Caki2 (cell line): ENCODE results near the gene HBE1. TPM values are rescaled to one million over a fixed set of nuclear protein-coding genes. Genes with fewer than 3 reads are reported as not detected.
"Not testable (repeated sequence)": the region's sequence is repeated elsewhere in the genome, so short reads cannot be mapped to it uniquely, and the experiment has no call there.

ENCODE experiments used
- DNase-seq: peaks from one replicate; pipeline ENCODE4 v3.0.0-alpha.2; 2015; ENCODE audit warnings: low read depth
- in situ Hi-C: cut with HindIII; loops from 2 replicates; pipeline ENCODE4 v1.10.0; 2016; ENCODE audit warnings: low sequenced_read_pairs, low pct_unique_long_range_greater_than_20kb, mixed read lengths
- total RNA-seq: library from RNA; depleted of rRNA; stranded (reverse); fragments of >200 nt; shearing (Covaris generic); gene quantifications from 2 replicates; pipeline ENCODE4 v1.2.3, GENCODE V29; 2014; ENCODE audit warnings: low replicate concordance; rRNA removed

The HBE1 gene
- not detected in 2 replicates for total RNA-seq

- in situ Hi-C loops: no loop called here
- DNase-seq: no peak
Measured at GRCh38 chr11:5269715-5270147, at the start of gene HBE1. Gene HBE1, minus strand, starts transcription at chr11:5269945. Its CDS starts 55 bp downstream, at chr11:5269890.

DNA sequence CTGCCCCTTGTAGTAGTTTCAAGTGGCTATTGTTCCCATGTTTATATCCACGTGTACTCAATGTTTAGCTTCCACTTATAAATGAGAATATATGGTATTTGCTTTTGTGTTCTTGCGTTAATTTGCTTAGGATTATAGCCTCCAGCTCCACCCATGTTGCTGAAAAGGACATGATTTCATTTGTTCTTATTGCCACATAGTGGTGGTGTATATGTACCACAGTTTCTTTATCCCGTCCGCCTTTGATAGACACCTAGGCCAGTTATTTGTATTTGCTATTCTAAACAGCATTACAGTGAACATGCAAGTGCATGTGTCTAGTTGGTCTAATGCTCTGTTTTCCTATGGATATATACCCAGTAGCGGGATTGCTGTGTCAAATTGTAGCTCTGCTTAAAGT lies 47.5 kb upstream of the HBE1 start:
- no peak for DNase-seq
- in situ Hi-C loops: no loop called here

DNA sequence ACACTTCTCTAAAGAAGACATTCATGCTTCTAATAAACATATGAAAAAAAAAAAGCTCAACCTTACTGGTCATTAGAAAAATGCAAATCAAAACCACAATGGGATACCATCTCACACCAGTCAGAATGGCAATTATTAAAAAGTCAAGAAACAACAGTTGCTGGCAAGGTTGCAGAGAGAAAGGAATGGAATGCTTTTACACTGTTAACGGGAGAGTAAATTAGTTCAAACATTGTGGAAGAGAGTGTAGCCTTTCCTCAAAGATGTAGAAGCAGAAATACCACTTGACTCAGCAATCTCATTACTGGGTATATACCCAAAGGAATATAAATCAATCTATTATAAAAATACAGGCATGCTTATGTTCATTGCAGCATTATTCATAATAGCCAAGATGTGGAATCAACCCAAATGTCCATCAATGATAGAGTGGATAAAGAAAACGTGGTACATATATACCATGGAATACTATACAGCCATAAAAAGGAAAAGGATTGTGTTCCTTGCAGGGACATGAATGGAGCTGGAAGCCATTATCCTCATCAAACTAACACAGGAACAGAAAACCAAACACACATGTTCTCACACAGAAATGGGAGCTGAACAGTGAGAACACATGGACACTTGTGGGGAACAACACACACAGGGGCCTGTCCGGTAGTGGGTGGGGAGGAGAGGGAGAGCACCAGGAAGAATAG lies 43.7 kb upstream of the HBE1 start:
- DNase-seq, in situ Hi-C loops: not testable (repeated sequence)

DNA sequence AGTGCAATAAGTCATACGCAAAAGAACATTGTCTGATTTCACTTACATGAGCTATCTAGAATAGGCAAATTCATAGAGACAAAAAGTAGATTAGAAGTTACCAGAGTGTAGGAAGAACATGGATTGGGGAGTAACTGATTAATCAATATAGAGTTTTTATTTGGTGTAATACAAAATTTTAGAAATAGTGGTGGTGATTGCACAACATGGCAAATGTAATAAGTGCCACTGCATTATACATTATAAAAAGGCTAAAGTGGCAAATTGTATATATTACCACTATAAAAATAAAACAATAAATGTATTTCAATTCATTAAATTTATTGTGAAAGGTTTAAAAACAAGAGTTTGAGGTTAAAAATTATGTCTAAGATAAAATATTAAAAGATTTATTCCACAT lies 40.7 kb upstream of the HBE1 start:
- no peak for DNase-seq
- in situ Hi-C loops: no loop called here

DNA sequence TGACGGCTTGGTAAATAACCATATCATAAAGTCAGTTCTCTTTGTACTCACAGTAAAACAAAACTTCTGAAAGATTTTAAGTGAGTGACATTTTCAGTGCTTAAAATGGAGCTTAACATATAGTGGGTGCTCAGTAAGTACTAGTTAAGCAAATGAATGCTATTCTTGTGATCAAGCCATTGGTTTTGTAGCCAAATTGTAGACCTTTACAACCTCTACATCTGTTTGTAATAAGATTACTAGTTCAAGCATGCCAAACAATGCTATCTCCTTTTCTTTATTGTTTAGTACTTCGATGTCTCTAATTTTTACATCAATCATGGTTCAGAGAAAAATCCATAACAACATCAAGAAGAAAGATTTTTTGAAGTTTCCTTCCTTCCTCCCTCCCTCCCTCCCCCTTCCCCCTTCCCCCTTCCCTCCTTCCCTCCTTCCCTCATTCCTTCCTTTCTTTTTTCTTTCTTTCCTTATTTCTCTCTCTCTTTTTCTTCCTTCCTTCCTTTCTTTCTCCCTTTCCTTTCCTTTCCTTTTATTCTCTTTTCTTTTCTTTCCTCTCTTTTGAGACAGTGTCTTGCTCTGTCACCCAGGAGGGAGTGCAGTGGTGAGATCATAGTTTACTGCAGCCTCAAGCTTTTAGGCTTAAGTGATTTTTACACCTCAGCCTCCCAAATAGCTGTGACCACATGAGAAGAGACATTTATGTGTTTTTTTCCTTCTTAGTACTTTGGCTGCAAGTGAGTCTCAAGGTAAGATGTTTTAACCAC lies 37.7 kb upstream of the HBE1 start:
- DNase-seq: no peak
- in situ Hi-C loops: no loop called here

DNA sequence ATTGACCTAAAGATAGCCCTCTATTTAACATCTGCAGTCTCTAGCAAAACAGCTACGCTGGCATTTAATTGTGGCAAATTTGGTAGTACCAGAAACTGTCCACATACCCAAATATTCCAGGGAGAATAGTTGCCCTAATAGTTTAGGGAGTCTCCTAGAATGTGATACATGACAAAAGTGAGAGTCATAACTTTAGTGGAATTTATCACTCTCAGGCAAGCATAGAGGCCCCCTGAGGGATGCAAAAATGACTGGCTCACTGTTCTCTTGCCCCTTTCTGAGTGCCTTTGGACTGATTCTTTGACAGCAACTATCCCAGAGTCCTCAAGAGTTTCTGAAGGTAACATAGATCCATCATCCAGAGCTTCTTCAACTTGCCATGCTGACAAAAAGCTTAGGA lies 34.3 kb upstream of the HBE1 start:
- in situ Hi-C loops: no loop called here

GRCh38 chr11:5303626-5304025 lies 33.9 kb upstream of the HBE1 start:
- in situ Hi-C loops: no loop called here

More for the DNA sequence above, 34.3 kb upstream of the HBE1 start:
- DNase-seq: no peak

DNA sequence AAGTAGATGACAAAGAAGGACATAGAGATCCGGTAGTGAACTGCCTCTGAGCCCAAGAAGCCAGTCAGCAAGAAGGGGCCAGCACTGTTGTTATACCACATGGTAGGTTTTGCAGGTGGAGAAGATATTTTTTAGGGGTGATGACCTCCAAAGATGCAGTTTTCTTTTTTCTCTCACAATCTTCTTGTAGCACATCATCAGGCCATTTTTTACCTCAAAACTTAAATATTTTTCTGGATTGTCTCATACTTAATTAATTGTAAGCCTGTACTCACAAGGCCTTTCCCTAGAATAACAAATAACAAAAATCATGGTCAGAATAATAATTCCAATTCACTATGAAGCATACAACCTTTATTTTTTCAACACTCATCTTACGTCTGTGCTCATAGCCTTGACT lies 32.1 kb upstream of the HBE1 start, which contains the start of gene OR51B4:
TSS of gene OR51B4 (minus strand) at position 101 of the 400 bp plus-strand sequence. CDS start at position 101, 0 bp downstream.
- in situ Hi-C loops: no loop called here
- no peak for DNase-seq

More at GRCh38 chr11:5303626-5304025, 33.9 kb upstream of the HBE1 start:
- DNase-seq: no peak

DNA sequence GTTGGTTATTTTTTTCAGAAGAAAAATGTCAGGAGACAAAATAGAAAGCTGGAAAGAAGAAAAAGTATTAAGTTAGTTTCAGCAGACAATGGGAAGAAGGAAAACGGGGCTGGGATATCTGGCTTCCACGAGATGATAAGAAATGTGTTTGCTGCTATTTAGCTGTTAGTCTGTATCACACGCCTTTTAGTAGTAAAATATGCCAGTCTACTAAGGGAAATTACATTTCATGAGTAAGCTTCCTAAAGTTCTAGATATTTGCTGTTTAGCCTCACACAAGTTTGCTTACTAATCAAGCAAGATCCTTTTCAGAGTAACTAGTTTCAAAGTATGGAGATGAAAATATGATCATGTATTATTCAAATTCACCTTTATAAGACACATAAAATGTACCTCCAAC lies 30.5 kb upstream of the HBE1 start:
- in situ Hi-C loops: no loop called here
- no peak for DNase-seq

DNA sequence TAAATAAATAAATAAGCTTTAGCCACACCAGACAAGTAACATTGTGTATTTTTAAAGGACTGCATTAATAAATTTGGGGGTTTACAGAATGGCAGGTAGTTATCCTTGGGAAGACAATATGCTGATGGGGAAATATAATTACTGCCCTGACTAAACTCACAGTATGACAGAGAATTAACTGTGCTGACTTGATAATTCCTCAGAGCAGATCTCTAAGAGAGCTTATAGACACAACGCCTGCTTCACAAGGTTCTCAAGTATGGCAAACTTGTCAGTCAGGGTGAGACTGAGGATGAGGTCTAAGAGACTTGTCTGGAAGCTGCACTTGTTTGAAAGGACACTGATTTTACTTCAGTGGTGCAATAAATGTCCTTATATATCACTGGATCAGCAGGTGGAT lies 28.7 kb upstream of the HBE1 start:
- no peak for DNase-seq
- in situ Hi-C loops: no loop called here

DNA sequence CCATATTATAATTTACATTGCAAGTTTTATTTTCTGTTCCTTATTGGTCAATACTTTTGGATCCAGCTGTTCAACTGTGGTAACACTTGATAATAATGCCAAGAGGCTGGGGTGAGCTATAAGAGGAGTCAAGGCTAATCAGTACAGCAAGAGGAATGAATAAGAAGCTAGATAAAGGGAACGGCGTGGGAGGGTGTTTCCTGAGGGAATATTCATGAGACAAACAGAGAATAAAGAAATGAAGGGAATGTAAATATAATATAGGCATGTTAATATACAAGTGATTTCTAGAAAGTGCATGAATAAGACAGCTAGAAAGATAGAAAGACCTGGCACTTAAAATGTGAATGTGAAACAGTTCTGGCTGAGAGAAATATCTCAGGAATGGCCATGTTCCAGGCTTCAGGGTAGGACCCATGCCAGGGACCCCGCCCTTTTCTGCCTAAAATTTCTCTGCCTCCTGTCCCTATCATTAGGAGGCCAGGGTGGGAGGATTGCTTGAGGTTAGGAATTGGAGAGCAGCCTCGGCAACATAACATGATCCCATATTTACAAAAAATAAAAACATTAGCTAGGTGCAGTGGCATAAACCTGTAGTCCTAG lies 28.1 kb upstream of the HBE1 start:
- no peak for DNase-seq
- in situ Hi-C loops: no loop called here

GRCh38 chr11:5294342-5294995 lies 24.7 kb upstream of the HBE1 start:
- in situ Hi-C loops, DNase-seq: not testable (repeated sequence)

DNA sequence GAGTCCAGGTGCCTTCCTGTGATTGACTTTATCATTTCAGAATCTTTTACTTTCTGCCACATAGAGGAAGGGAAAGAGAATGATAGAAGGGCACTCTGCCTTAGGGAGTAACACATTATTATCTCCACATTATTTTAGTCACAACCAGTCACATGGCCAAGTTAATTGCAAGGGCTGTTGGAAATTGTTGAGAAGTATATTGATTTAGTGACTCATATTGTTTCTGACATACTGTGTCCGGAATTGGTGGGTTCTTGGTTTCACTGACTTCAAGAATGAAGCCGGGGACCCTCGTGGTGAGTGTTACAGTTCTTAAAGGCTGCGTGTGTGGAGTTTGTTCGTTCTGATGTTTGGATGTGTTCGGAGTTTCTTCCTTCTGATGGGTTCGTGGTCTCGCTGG lies 23.3 kb upstream of the HBE1 start:
- in situ Hi-C loops: no loop called here
- no peak for DNase-seq

GRCh38 chr11:5291207-5291838 lies 21.6 kb upstream of the HBE1 start:
- in situ Hi-C loops: no loop called here
- DNase-seq: peak; percentile 30

- DNase-seq: no peak
- in situ Hi-C loops: no loop called here
Measured at GRCh38 chr11:5290106-5290505, 20.4 kb upstream of the HBE1 start.

GRCh38 chr11:5289696-5290095 lies 20.0 kb upstream of the HBE1 start:
- no peak for DNase-seq
- in situ Hi-C loops: no loop called here

DNA sequence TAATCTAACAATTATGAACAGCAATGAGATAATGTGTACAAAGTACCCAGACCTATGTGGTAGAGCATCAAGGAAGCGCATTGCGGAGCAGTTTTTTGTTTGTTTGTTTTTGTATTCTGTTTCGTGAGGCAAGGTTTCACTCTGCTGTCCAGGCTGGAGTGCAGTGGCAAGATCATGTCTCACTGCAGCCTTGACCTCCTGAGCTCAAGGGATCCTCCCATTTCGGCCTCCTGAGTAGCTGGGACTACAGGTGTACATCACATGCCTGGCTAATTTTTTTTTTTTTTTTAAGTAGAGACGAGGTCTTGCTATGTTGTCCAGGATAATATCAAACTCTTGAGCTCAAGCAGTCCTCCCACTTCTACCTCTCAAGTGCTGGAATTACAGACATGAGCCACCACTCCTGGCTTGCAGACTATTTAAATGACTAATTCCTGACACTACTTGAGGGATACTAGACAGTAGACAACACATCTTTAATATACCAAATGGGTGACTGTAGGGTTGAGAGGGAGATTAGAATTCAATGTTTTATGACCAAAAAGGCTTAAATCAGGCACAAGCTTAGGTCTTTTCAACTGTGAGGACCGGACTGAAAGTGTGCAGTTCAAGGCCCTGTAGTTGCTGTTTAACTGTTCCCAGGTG lies 19.3 kb upstream of the HBE1 start:
- DNase-seq: no peak
- in situ Hi-C loops: no loop called here
